Esophagus muscularis mucosa (tissue), 4 donors: ENCODE measurements around the gene WDSUB1. TPM values are rescaled to one million over a fixed set of nuclear protein-coding genes. Genes with fewer than 3 reads are reported as not detected.

Experiments used
- DNase-seq: peaks from one replicate; pipeline ENCODE4 v3.0.0-alpha.2; 2017; ENCODE audit errors: extremely low spot score
- H3K27ac ChIP-seq, 4 donors: fragments of 200-600 bp; sonication (generic); replicated peaks in 1 of 4; 1 replicate in 3 of 4; 2 replicates in 1 of 4; pipeline ENCODE4 v1.5.1; 2016 to 2019; ENCODE audit warnings: mild to moderate bottlenecking in 1 of 4
- H3K27me3 ChIP-seq, 4 donors: fragments of 200-600 bp; sonication (generic); one replicate each; pipeline versions ENCODE4 v1.5.1 to v1.6.0; 2016 to 2019
- H3K36me3 ChIP-seq, 4 donors: fragments of 200-600 bp; sonication (generic); one replicate each; pipeline ENCODE4 v1.5.1; 2016 to 2019
- H3K4me1 ChIP-seq, 4 donors: fragments of 200-600 bp; sonication (generic); one replicate each; pipeline ENCODE4 v1.5.1; 2016 to 2019
- H3K4me3 ChIP-seq, 4 donors: fragments of 200-600 bp; sonication (generic); 1 replicate in 2 of 4; 2 replicates in 2 of 4; pipeline ENCODE4 v1.5.1; 2016 to 2019; ENCODE audit warnings: mild to moderate bottlenecking in 4 of 4, moderate library complexity in 1 of 4
- H3K9me3 ChIP-seq, 4 donors: fragments of 200-600 bp; sonication (generic); 1 replicate in 3 of 4; 2 replicates in 1 of 4; pipeline ENCODE4 v1.5.1; 2016 to 2019
- CTCF ChIP-seq, 3 experiments: fragments of 200-600 bp in 2 of 3; fragments of 450-650 bp in 1 of 3; sonication (generic) in 2 of 3; IDR thresholded peaks; one replicate each; pipeline ENCODE4 v1.5.1; 2017 to 2019; ENCODE audit warnings: antibody characterized with exemption in 3 of 3, mild to moderate bottlenecking in 2 of 3, moderate library complexity in 1 of 3
- EP300 ChIP-seq: sonication (generic); formaldehyde crosslinking; IDR thresholded peaks from one replicate; pipeline ENCODE4 v1.6.1; 2017; ENCODE audit warnings: antibody characterized with exemption
- POLR2A ChIP-seq: fragments of 450-650 bp; IDR thresholded peaks from one replicate; pipeline ENCODE4 v1.6.1; 2017; ENCODE audit warnings: antibody characterized with exemption, moderate library complexity, mild to moderate bottlenecking, low read depth
- POLR2AphosphoS5 ChIP-seq, 2 donors: sonication (generic); formaldehyde crosslinking; IDR thresholded peaks; one replicate each; pipeline ENCODE4 v1.6.1; 2017; ENCODE audit warnings: antibody characterized with exemption in 2 of 2
- WGBS: methylation state at CpG from one replicate; pipeline ENCODE4 v1.1.5; 2018; 5-methylcytosine and 5-hydroxymethylcytosine counted together
- intact Hi-C: fragments of 100-400 bp; cut with DNase I; formaldehyde crosslinking; loops from one replicate; pipeline ENCODE4 v1.15.1; 2023
- total RNA-seq, 4 donors: library from RNA; depleted of rRNA; stranded (reverse); fragments of >200 nt; gene quantifications; one replicate each; pipeline versions ENCODE4 v1.1.0 to v1.2.1, GENCODE V29; 2016

WDSUB1 gene
- total RNA-seq, 4 donors from 2014 or later = 3.5 to 7.9 (median 4.4) TPM

- H3K27ac ChIP-seq = no peak overlapping the region
- H3K27me3 ChIP-seq = no peaks in the 10 kb centered on the region
- TF ChIP-seq POLR2AphosphoS5 (IDR thresholded peaks at IDR 0.05) = no peak
- H3K4me3 ChIP-seq = no peak overlapping the region
- DNase-seq = no peak
- H3K36me3 ChIP-seq = peaks cover 26 to 60% (median 48%) of the 10 kb centered on the region in 4 donors
- WGBS = 81% methylated on average over 4 of the region's 4 CpGs
- intact Hi-C loops = no loop called here
- peaks cover 30 to 42% (median 38%) of the 10 kb centered on the region in 4 donors for H3K4me1 ChIP-seq
- no peaks in the 10 kb centered on the region for H3K9me3 ChIP-seq
Observed at GRCh38 chr2:159199761-159200465, 86.6 kb downstream of the WDSUB1 start.

- no peak overlapping the region for H3K4me3 ChIP-seq
- no peak overlapping the region for H3K27ac ChIP-seq
- WGBS = 94% methylated on average over 9 of the region's 9 CpGs
- no peaks in the 10 kb centered on the region for H3K9me3 ChIP-seq
- TF ChIP-seq POLR2A (no peak), POLR2AphosphoS5 (IDR thresholded peaks at IDR 0.05) (no peak), CTCF (IDR thresholded peaks at IDR 0.05) (no peak), EP300 (no peak)
- H3K4me1 ChIP-seq = peaks cover 30 to 42% (median 38%) of the 10 kb centered on the region in 4 donors
- H3K27me3 ChIP-seq = no peaks in the 10 kb centered on the region
- DNase-seq = no peak
- intact Hi-C loops = no loop called here
- peaks cover 26 to 67% (median 50%) of the 10 kb centered on the region in 4 donors for H3K36me3 ChIP-seq
Observed at GRCh38 chr2:159199236-159199635, 87.3 kb downstream of the WDSUB1 start.

GRCh38 chr2:159196393-159196925 is 90.0 kb downstream of the WDSUB1 start:
- no peak for DNase-seq
- H3K4me3 ChIP-seq = no peak overlapping the region
- WGBS = 100% methylated on average over 5 of the region's 14 CpGs
- no peaks in the 10 kb centered on the region for H3K9me3 ChIP-seq
- H3K27ac ChIP-seq = no peak overlapping the region
- H3K4me1 ChIP-seq = peaks cover 10 to 24% (median 16%) of the 10 kb centered on the region in 4 donors
- intact Hi-C loops = no loop called here
- H3K36me3 ChIP-seq = peaks cover 26 to 92% (median 61%) of the 10 kb centered on the region in 4 donors
- no peaks in the 10 kb centered on the region for H3K27me3 ChIP-seq
- no peak for TF ChIP-seq POLR2A
- TF ChIP-seq EP300 = no peak
- no peak for TF ChIP-seq CTCF (IDR thresholded peaks at IDR 0.05)
- no peak for TF ChIP-seq POLR2AphosphoS5 (IDR thresholded peaks at IDR 0.05)

- peaks cover 3 to 17% (median 9%) of the 10 kb centered on the region in 4 donors for H3K4me1 ChIP-seq
- 96% methylated on average over 4 of the region's 6 CpGs for WGBS
- DNase-seq = no peak
- H3K36me3 ChIP-seq = peaks cover 26 to 95% (median 63%) of the 10 kb centered on the region in 4 donors
- no peak overlapping the region for H3K4me3 ChIP-seq
- H3K9me3 ChIP-seq = no peaks in the 10 kb centered on the region
- intact Hi-C loops = no loop called here
- no peaks in the 10 kb centered on the region for H3K27me3 ChIP-seq
- no peak overlapping the region for H3K27ac ChIP-seq
- TF ChIP-seq CTCF (IDR thresholded peaks at IDR 0.05) (no peak), POLR2AphosphoS5 (IDR thresholded peaks at IDR 0.05) (no peak), POLR2A (no peak), EP300 (no peak)
Observed at GRCh38 chr2:159195697-159196096, 90.8 kb downstream of the WDSUB1 start.

- Histone ChIP-seq H3K4me3 (no peak overlapping the region), H3K27me3 (no peaks in the 10 kb centered on the region), H3K4me1 (peaks cover 0 to 11% (median 0%) of the 10 kb centered on the region in 4 donors), H3K36me3 (peaks cover 26 to 95% (median 69%) of the 10 kb centered on the region in 4 donors), H3K27ac (no peak overlapping the region), H3K9me3 (no peaks in the 10 kb centered on the region)
- TF ChIP-seq POLR2AphosphoS5 (IDR thresholded peaks at IDR 0.05) = no peak
- TF ChIP-seq EP300 = no peak
- TF ChIP-seq CTCF (IDR thresholded peaks at IDR 0.05) = no peak
- TF ChIP-seq POLR2A = no peak
- intact Hi-C loops = no loop called here
- 90% methylated on average over 10 of the region's 10 CpGs for WGBS
- DNase-seq = no peak
Observed at GRCh38 chr2:159194241-159194640, 92.3 kb downstream of the WDSUB1 start.
